Psoas muscle (tissue), 8 donors: Measurements from ENCODE around the gene APBB2. TPM values are rescaled to one million over a fixed set of nuclear protein-coding genes. Genes with fewer than 3 reads are reported as not detected.

Source experiments
- ATAC-seq, 4 donors: fragments of 200-7000 bp; cut with Tn5 transposase; one replicate each; pipeline ENCODE4 v1.9.1; 2020; ENCODE audit warnings: moderate library complexity in 3 of 4, mild to moderate bottlenecking in 2 of 4
- DNase-seq, 2 donors: peaks; one replicate each; pipeline ENCODE4 v3.0.0-alpha.2; 2020
- H3K27ac ChIP-seq: fragments of 200-600 bp; one replicate; pipeline ENCODE4 v1.8.0; 2022
- H3K27me3 ChIP-seq, 3 donors: fragments of 200-600 bp in 1 of 3; one replicate each; pipeline versions ENCODE4 v1.6.1 to v1.8.0; 2013 to 2022; ENCODE audit warnings: low read length in 2 of 3, mild to moderate bottlenecking in 2 of 3, moderate library complexity in 1 of 3; ENCODE audit not compliant: insufficient read depth in 3 of 3
- H3K36me3 ChIP-seq, 2 donors: fragments of 200-600 bp in 1 of 2; one replicate each; pipeline versions ENCODE4 v1.6.1 to v1.8.0; 2013 to 2022; ENCODE audit warnings: low read depth in 1 of 2, mild to moderate bottlenecking in 1 of 2, moderate library complexity in 1 of 2; ENCODE audit not compliant: insufficient read depth in 1 of 2
- H3K4me1 ChIP-seq: fragments of 200-600 bp; one replicate; pipeline ENCODE4 v1.8.0; 2022
- H3K4me3 ChIP-seq: fragments of 200-600 bp; one replicate; pipeline ENCODE4 v1.8.0; 2022; ENCODE audit warnings: mild to moderate bottlenecking
- H3K9me3 ChIP-seq: fragments of 200-600 bp; one replicate; pipeline ENCODE4 v1.8.0; 2022
- CTCF ChIP-seq: fragments of 200-600 bp; IDR thresholded peaks from one replicate; pipeline ENCODE4 v1.8.0; 2022; ENCODE audit warnings: antibody characterized with exemption
- WGBS, 3 donors: extraction: QIAGEN DNeasy Blood & Tissue Kit; methylation state at CpG; one replicate each; pipeline versions ENCODE4 v1.1.6 to v1.1.7; 2013; 5-methylcytosine and 5-hydroxymethylcytosine counted together
- intact Hi-C, 2 donors: fragments of 100-400 bp; cut with DNase I; formaldehyde crosslinking; loops; one replicate each; pipeline versions ENCODE4 v1.11.0 to v1.14.2; 2022
- polyA plus RNA-seq, 3 donors: library from polyadenylated mRNA; stranded (reverse); fragments of 200-250 nt; gene quantifications; one replicate each; pipeline ENCODE4 v1.2.3, GENCODE V29; 2013
- total RNA-seq, 4 donors: library from RNA; stranded (reverse); fragmentation: NEBNext Ultra II Directional in 2 of 4; extraction: Animal tissue kit (Norgen Biotek cat#: 25700) in 2 of 4; gene quantifications; one replicate each; pipeline versions ENCODE4 v1.2.1 to v1.2.4, GENCODE V29; 2021 to 2023
- donor health status: healthy with polysubstance abuse.
- donor health status: DM: no; HTN: no; CAD: no; lungs with moderate emphysema.
- donor health status: Bipolar disorder and iron deficiency.
- donor health status: healthy.
- donor health status: DM: yes; HTN: yes; CAD: no.
- donor health status: DM: no; HTN: no; CAD: no.
- donor health status: DM: no; HTN: no; CAD: no.
- donor health status: DM: yes; HTN: yes; CAD: no.

The APBB2 gene
- total and polyA plus RNA-seq, 7 donors, result 3.1 to 37.4 (median 11.3) TPM

GRCh38 chr4:41232406-41232805 lies 18.1 kb upstream of the APBB2 start:
- Histone ChIP-seq H3K9me3 (no peaks in the 10 kb centered on the region), H3K4me1 (no peaks in the 10 kb centered on the region), H3K36me3 (no peaks in the 10 kb centered on the region), H3K27ac (no peak overlapping the region), H3K4me3 (no peak overlapping the region), H3K27me3 (no peaks in the 10 kb centered on the region)
- DNase-seq (no peak), ATAC-seq (no peak)
- intact Hi-C loops, result no loop called here
- 55 to 64% (median 56%) methylated on average over 5 of the region's 5 CpGs for WGBS, 3 donors
- no peak for TF ChIP-seq CTCF

DNA sequence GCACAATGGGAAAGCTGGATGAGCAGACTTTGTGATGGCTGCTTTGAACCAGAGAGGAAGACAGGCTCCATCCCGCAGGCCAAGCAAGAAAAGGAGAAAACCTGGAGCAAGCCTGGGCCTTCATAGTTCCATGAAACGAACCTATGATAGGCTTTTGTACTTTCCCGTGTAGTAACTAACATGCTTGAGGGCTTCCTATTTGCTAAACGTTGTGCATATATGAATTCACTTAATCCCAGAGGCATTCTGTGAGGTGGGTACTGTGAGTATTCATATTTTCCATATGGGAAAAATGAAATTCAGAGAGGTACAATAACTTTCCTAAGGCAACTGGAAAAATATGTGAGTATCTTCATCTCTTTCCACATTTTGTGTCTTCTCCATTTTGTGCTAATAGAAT lies 13.6 kb upstream of the APBB2 start:
- Histone ChIP-seq H3K4me3 (no peak overlapping the region), H3K27me3 (no peaks in the 10 kb centered on the region), H3K9me3 (no peaks in the 10 kb centered on the region), H3K36me3 (no peaks in the 10 kb centered on the region), H3K27ac (no peak overlapping the region), H3K4me1 (no peaks in the 10 kb centered on the region)
- intact Hi-C loops, result no loop called here
- DNase-seq, result no peak
- ATAC-seq, result no peak
- no peak for TF ChIP-seq CTCF
- 75 to 83% (median 78%) methylated on average over 4 of the region's 4 CpGs for WGBS, 3 donors

GRCh38 chr4:41221850-41222645 lies 7.7 kb upstream of the APBB2 start:
- intact Hi-C loops, result no loop called here
- Histone ChIP-seq H3K4me1 (no peaks in the 10 kb centered on the region), H3K9me3 (no peaks in the 10 kb centered on the region), H3K36me3 (no peaks in the 10 kb centered on the region), H3K27me3 (no peaks in the 10 kb centered on the region), H3K27ac (no peak overlapping the region), H3K4me3 (no peak overlapping the region)
- TF ChIP-seq CTCF, result no peak
- no peak for DNase-seq
- WGBS, 3 donors, result 77 to 79% (median 79%) methylated on average over 4 of the region's 4 CpGs
- no peak for ATAC-seq

- DNase-seq (no peak), ATAC-seq (no peak)
- Histone ChIP-seq H3K9me3 (no peaks in the 10 kb centered on the region), H3K27ac (no peak overlapping the region), H3K36me3 (no peaks in the 10 kb centered on the region), H3K27me3 (no peaks in the 10 kb centered on the region), H3K4me1 (peaks cover 4% of the 10 kb centered on the region), H3K4me3 (no peak overlapping the region)
- WGBS, 3 donors, result 53 to 80% (median 56%) methylated on average over 3 of the region's 3 CpGs
- intact Hi-C loops, result loop anchor here (5.0 kb wide), 2 partner anchors 292 to 302 kb away; no protein-coding TSS in a partner anchor
- no peak for TF ChIP-seq CTCF
Observed at GRCh38 chr4:41219421-41219950, 5.1 kb upstream of the APBB2 start.
